ENCODE measurements around the gene ULK4.

ULK4 gene

GRCh38 chr3:41356775-41357174 is 605.1 kb downstream of the ULK4 start:
- DNase-seq (ENCODE audit: low spot score), result no peak

- DNase-seq (ENCODE audit: low spot score), result no peak
Observed at GRCh38 chr3:41352510-41352909, 609.4 kb downstream of the ULK4 start.

- DNase-seq (ENCODE audit: low spot score), result no peak
Observed at GRCh38 chr3:41350441-41350840, 611.5 kb downstream of the ULK4 start.

- no peak for DNase-seq (ENCODE audit: low spot score)
Observed at GRCh38 chr3:41348401-41348800, 613.5 kb downstream of the ULK4 start.

- no peak for DNase-seq (ENCODE audit: low spot score)
Observed at GRCh38 chr3:41346698-41347270, 615.1 kb downstream of the ULK4 start.

- DNase-seq (ENCODE audit: low spot score), result no peak
Observed at GRCh38 chr3:41345788-41346187, 616.1 kb downstream of the ULK4 start.

GRCh38 chr3:41339758-41340157 is 622.1 kb downstream of the ULK4 start:
- DNase-seq (ENCODE audit: low spot score), result no peak

GRCh38 chr3:41338276-41338675 is 623.6 kb downstream of the ULK4 start:
- no peak for DNase-seq (ENCODE audit: low spot score)

GRCh38 chr3:41334426-41334825 is 627.5 kb downstream of the ULK4 start:
- no peak for DNase-seq (ENCODE audit: low spot score)

- DNase-seq (ENCODE audit: low spot score), result no peak
Observed at GRCh38 chr3:41331041-41331440, 630.9 kb downstream of the ULK4 start.

GRCh38 chr3:41330465-41330864 is 631.4 kb downstream of the ULK4 start:
- no peak for DNase-seq (ENCODE audit: low spot score)

GRCh38 chr3:41329881-41330280 is 632.0 kb downstream of the ULK4 start:
- DNase-seq (ENCODE audit: low spot score), result no peak

GRCh38 chr3:41328926-41329325 is 633.0 kb downstream of the ULK4 start:
- no peak for DNase-seq (ENCODE audit: low spot score)

- DNase-seq (ENCODE audit: low spot score), result no peak
Observed at GRCh38 chr3:41327718-41328117, 634.2 kb downstream of the ULK4 start.

GRCh38 chr3:41324156-41324475 is 637.8 kb downstream of the ULK4 start:
- DNase-seq (ENCODE audit: low spot score), result no peak

GRCh38 chr3:41323467-41324155 is 638.3 kb downstream of the ULK4 start:
- no peak for DNase-seq (ENCODE audit: low spot score)

- no peak for DNase-seq (ENCODE audit: low spot score)
Observed at GRCh38 chr3:41321642-41321980, 640.3 kb downstream of the ULK4 start.

- no peak for DNase-seq (ENCODE audit: low spot score)
Observed at GRCh38 chr3:41320953-41321641, 640.8 kb downstream of the ULK4 start.

- DNase-seq (ENCODE audit: low spot score), result no peak
Observed at GRCh38 chr3:41318520-41318919, 643.4 kb downstream of the ULK4 start.

GRCh38 chr3:41317718-41318117 is 644.2 kb downstream of the ULK4 start:
- no peak for DNase-seq (ENCODE audit: low spot score)

- DNase-seq (ENCODE audit: low spot score), result no peak
Observed at GRCh38 chr3:41317298-41317697, 644.6 kb downstream of the ULK4 start.

GRCh38 chr3:41315126-41315525 is 646.8 kb downstream of the ULK4 start:
- DNase-seq (ENCODE audit: low spot score), result no peak

GRCh38 chr3:41308119-41308518 is 653.8 kb downstream of the ULK4 start:
- DNase-seq (ENCODE audit: low spot score), result no peak

GRCh38 chr3:41307065-41307464 is 654.8 kb downstream of the ULK4 start:
- no peak for DNase-seq (ENCODE audit: low spot score)
